ENCODE results near the gene CAND2.

The CAND2 gene

GRCh38 chr3:12871404-12871983, 75.0 kb downstream of the CAND2 start:
- Histone ChIP-seq H3K4me1 (ENCODE audit: insufficient read depth, low read length, poor library complexity, severe bottlenecking) (peaks cover 4% of the 10 kb centered on the region), H3K9me2 (replicated peaks; ENCODE audit: low read depth, low read length) (no peaks in the 10 kb centered on the region), H3K9ac (ENCODE audit: low read depth, low read length, poor library complexity, severe bottlenecking) (no peak overlapping the region), H3K79me2 (ENCODE audit: insufficient read depth, low read length) (no peaks in the 10 kb centered on the region), H3K4me2 (ENCODE audit: low read depth, low read length, poor library complexity, severe bottlenecking) (no peak overlapping the region), H3F3A (ENCODE audit: low read depth) (no peaks in the 10 kb centered on the region), H2AFZ (ENCODE audit: low read length) (no peak overlapping the region), H3K4me3 (ENCODE audit: low read length, poor library complexity, severe bottlenecking) (no peak overlapping the region), H3K9me3 (ENCODE audit: insufficient read depth, low read depth, low read length) (no peaks in the 10 kb centered on the region), H3K27me3 (ENCODE audit: insufficient read depth, low read length, poor library complexity, severe bottlenecking) (no peaks in the 10 kb centered on the region), H3K36me3 (ENCODE audit: insufficient read depth, low read length) (no peaks in the 10 kb centered on the region), H4K20me1 (ENCODE audit: insufficient read depth, low read length, poor library complexity, severe bottlenecking) (no peaks in the 10 kb centered on the region)
- TF ChIP-seq CTCF (conservative IDR thresholded peaks at IDR 0.05; ENCODE audit: low read length) (no peak), EZH2phosphoT487 (IDR thresholded peaks at IDR 0.05; ENCODE audit: borderline replicate concordance) (no peak)

DNA sequence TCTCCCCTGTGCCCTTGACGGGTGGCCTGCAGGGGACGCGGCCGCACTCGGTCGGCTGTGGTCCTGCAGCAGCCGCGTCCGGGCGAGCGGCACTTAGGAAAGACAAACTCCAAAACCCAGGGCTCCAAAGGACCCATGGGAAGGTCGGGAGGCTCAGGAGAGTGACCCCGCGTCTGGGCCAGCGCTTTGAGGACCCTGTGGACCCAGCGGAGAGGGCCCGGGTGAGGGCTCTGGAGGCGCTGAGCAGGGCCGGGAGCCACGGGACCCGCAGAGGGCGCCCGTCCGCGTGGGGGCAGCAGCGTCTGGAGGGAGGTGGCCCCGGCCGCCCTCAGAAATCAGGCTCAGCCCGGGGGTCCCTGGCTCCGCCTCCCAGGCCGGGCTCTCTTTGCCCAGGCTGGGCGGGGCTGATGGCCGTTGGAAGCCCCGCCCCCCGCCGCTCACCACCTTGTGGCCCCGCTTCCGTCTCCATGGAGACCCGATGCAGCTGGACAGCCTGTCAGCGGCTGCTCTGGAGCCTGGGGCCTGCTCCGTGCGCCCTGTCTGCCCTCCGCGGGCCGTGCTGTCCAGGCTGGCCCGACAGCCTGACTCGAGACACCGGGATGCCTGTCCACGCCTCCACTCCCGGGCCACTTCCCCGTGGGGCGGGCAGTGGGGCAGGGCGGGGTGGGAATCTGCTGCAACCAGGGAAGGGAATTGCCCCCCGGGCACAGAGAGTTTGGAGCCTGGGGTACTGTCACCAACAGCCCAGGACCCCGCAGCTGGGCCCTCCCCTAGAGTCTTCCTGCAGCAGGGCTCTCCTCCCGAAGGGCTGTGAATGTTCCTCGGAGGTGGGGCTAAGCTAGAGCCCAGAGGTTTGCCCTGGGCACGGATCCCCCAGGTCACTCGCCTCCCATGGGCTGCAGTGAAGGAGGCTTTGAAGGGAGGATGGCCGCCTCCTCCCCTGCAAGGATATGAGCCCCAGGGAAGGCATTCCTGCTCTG, 79.7 kb downstream of the CAND2 start:
- no peaks in the 10 kb centered on the region for H3K79me2 ChIP-seq (ENCODE audit: insufficient read depth, low read length)
- no peaks in the 10 kb centered on the region for H4K20me1 ChIP-seq (ENCODE audit: insufficient read depth, low read length, poor library complexity, severe bottlenecking)
- no peak overlapping the region for H3K9ac ChIP-seq (ENCODE audit: low read depth, low read length, poor library complexity, severe bottlenecking)
- no peaks in the 10 kb centered on the region for H3K27me3 ChIP-seq (ENCODE audit: insufficient read depth, low read length, poor library complexity, severe bottlenecking)
- no peak overlapping the region for H3K4me3 ChIP-seq (ENCODE audit: low read length, poor library complexity, severe bottlenecking)
- H2AFZ ChIP-seq (ENCODE audit: low read length), result no peak overlapping the region
- H3F3A ChIP-seq (ENCODE audit: low read depth), result no peaks in the 10 kb centered on the region
- H3K9me2 ChIP-seq (replicated peaks; ENCODE audit: low read depth, low read length), result no peaks in the 10 kb centered on the region
- no peaks in the 10 kb centered on the region for H3K36me3 ChIP-seq (ENCODE audit: insufficient read depth, low read length)
- no peaks in the 10 kb centered on the region for H3K4me1 ChIP-seq (ENCODE audit: insufficient read depth, low read length, poor library complexity, severe bottlenecking)
- TF ChIP-seq EZH2phosphoT487 (IDR thresholded peaks at IDR 0.05; ENCODE audit: borderline replicate concordance) (no peak), CTCF (conservative IDR thresholded peaks at IDR 0.05; ENCODE audit: low read length) (no peak)
- H3K4me2 ChIP-seq (ENCODE audit: low read depth, low read length, poor library complexity, severe bottlenecking), result no peak overlapping the region
- H3K9me3 ChIP-seq (ENCODE audit: insufficient read depth, low read depth, low read length), result no peaks in the 10 kb centered on the region

DNA sequence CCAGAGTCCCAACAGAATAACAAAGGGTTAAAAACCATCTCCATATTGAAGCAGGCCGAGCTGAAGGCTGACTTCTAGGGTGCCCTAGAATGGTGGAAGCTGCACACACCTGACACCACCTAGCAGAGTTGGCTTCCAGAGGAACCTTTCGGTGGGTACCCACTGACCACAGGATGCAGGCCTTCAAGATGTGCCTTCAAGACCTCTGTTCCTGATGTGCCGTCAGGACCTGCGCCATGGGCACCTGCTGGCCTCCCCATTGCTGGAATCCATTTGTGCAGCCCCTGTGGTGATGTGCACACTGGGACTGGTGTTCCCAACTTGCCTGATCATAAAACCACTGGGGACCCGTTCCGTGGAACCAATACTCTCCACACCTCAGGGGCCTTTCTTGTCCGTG, 80.6 kb downstream of the CAND2 start:
- no peaks in the 10 kb centered on the region for H3F3A ChIP-seq (ENCODE audit: low read depth)
- no peak overlapping the region for H3K4me2 ChIP-seq (ENCODE audit: low read depth, low read length, poor library complexity, severe bottlenecking)
- no peaks in the 10 kb centered on the region for H3K9me3 ChIP-seq (ENCODE audit: insufficient read depth, low read depth, low read length)
- H3K36me3 ChIP-seq (ENCODE audit: insufficient read depth, low read length), result no peaks in the 10 kb centered on the region
- H3K4me3 ChIP-seq (ENCODE audit: low read length, poor library complexity, severe bottlenecking), result no peak overlapping the region
- TF ChIP-seq CTCF (conservative IDR thresholded peaks at IDR 0.05; ENCODE audit: low read length) (no peak), EZH2phosphoT487 (IDR thresholded peaks at IDR 0.05; ENCODE audit: borderline replicate concordance) (no peak)
- H3K79me2 ChIP-seq (ENCODE audit: insufficient read depth, low read length), result no peaks in the 10 kb centered on the region
- no peaks in the 10 kb centered on the region for H3K4me1 ChIP-seq (ENCODE audit: insufficient read depth, low read length, poor library complexity, severe bottlenecking)
- no peaks in the 10 kb centered on the region for H3K27me3 ChIP-seq (ENCODE audit: insufficient read depth, low read length, poor library complexity, severe bottlenecking)
- no peak overlapping the region for H2AFZ ChIP-seq (ENCODE audit: low read length)
- no peaks in the 10 kb centered on the region for H3K9me2 ChIP-seq (replicated peaks; ENCODE audit: low read depth, low read length)
- no peaks in the 10 kb centered on the region for H4K20me1 ChIP-seq (ENCODE audit: insufficient read depth, low read length, poor library complexity, severe bottlenecking)
- no peak overlapping the region for H3K9ac ChIP-seq (ENCODE audit: low read depth, low read length, poor library complexity, severe bottlenecking)

Data from Loucy (cell line).